DOHH2 (cell line): Measurements from ENCODE around the gene GCNT2.

ENCODE experiments used
- EZH2phosphoT487 ChIP-seq: fragments of 200-600 bp; sonication (generic); IDR thresholded peaks from 2 replicates; pipeline ENCODE4 v1.6.1; 2017; ENCODE audit warnings: borderline replicate concordance, mild to moderate bottlenecking, antibody characterized with exemption, low read length, moderate library complexity, mixed read lengths
- TF ChIP-seq, protein P1 (sequence below): fragments of 200-600 bp; sonication (generic); IDR thresholded peaks from one replicate; pipeline ENCODE4 v1.5.1; 2014; ENCODE audit warnings: antibody characterized with exemption, mild to moderate bottlenecking, low read depth, low read length; ENCODE audit not compliant: poor library complexity, severe bottlenecking

DNA sequence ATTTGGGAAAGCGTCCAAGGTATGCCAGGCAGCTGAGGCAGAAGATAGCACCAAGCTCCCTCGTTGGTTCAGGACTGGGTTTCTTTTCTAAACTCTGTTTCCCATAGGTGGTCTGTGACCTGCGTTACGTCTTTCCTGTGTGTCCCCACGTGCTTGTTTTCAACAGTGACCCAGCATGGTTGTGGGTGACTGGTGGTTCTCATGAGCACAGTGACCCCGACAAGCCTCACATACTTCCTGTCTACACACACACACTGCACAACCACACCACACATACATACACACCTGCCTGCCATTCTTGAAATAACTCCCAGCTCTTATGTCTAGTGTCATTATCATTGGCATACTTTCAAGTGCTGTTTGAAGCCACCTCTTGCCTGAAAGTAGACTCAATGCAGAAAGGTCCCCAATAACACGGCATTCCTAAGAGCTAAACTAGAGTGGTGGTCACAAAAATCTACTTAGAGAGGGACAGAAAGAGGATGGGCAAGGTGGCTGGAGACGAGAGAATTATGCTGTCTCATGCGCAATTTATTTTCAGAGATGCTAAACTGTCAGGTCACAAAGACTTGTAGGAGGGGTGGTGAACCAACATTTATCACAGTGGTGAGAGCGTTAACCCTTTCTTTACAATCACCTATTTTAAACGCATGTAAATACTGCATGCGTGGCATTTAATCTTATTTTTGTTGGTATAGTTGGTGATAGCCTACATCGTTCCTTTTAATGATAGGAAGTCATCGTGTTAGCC is 66.7 kb downstream of the GCNT2 start:
- TF ChIP-seq, protein P1, sequence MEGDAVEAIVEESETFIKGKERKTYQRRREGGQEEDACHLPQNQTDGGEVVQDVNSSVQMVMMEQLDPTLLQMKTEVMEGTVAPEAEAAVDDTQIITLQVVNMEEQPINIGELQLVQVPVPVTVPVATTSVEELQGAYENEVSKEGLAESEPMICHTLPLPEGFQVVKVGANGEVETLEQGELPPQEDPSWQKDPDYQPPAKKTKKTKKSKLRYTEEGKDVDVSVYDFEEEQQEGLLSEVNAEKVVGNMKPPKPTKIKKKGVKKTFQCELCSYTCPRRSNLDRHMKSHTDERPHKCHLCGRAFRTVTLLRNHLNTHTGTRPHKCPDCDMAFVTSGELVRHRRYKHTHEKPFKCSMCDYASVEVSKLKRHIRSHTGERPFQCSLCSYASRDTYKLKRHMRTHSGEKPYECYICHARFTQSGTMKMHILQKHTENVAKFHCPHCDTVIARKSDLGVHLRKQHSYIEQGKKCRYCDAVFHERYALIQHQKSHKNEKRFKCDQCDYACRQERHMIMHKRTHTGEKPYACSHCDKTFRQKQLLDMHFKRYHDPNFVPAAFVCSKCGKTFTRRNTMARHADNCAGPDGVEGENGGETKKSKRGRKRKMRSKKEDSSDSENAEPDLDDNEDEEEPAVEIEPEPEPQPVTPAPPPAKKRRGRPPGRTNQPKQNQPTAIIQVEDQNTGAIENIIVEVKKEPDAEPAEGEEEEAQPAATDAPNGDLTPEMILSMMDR: no peak
- TF ChIP-seq EZH2phosphoT487: no peak
